Thyroid gland (tissue), 4 donors: ENCODE results near the gene CTRL.

ENCODE experiments used
- CTCF ChIP-seq, 6 experiments: fragments of 200-600 bp in 3 of 6; fragments of 450-650 bp in 3 of 6; sonication (generic) in 3 of 6; IDR thresholded peaks; one replicate each; pipeline ENCODE4 v1.5.1; 2016 to 2019; ENCODE audit warnings: antibody characterized with exemption in 6 of 6, mild to moderate bottlenecking in 2 of 6, inconsistent platforms in 1 of 6, moderate library complexity in 1 of 6
- POLR2A ChIP-seq, 2 donors: fragments of 450-650 bp; IDR thresholded peaks; one replicate each; pipeline ENCODE4 v1.6.1; 2017; ENCODE audit warnings: antibody characterized with exemption in 2 of 2, mild to moderate bottlenecking in 2 of 2, moderate library complexity in 1 of 2

DNA sequence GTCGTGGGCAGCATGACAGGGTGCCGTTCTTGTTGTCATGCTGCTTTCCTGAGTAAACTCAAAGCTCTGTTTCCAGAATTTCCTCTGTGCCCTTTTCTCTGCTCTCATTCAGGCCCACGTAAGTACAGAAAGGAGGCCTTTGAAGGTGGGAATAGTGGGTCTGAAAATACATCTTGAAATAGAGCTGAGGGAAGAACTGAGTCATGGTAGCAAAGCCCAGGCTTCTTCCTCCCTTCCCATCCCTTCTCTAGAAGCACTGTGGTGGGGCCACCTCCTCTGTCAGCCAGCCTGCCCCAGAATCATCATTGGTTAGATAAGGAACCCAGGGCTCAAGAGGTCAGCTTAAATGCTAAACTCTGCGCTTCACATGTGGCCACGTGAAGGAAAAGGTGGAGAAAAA lies 9.4 kb downstream of the CTRL start:
- TF ChIP-seq CTCF (IDR thresholded peaks at IDR 0.05) (no peak), POLR2A (IDR thresholded peaks at IDR 0.05) (no peak)
